Thymus (tissue), 11 donors: ENCODE measurements around the gene PZP. TPM values are rescaled to one million over a fixed set of nuclear protein-coding genes. Genes with fewer than 3 reads are reported as not detected.

Experiments used
- DNase-seq, 9 donors: peaks; one replicate each; pipeline ENCODE4 v3.0.0-alpha.2; 2013; ENCODE audit warnings: low spot score in 9 of 9, low read depth in 6 of 9, missing footprints in 1 of 9
- H3K27ac ChIP-seq, 2 donors: one replicate each; pipeline ENCODE4 v1.5.1; 2013; ENCODE audit warnings: control low read depth in 1 of 2, low read depth in 1 of 2, low read length in 1 of 2, mild to moderate bottlenecking in 1 of 2, moderate library complexity in 1 of 2
- H3K27me3 ChIP-seq, 2 donors: one replicate each; pipeline ENCODE4 v1.5.1; 2013; ENCODE audit warnings: low read length in 1 of 2; ENCODE audit not compliant: control insufficient read depth in 2 of 2, insufficient read depth in 1 of 2
- H3K36me3 ChIP-seq, 2 donors: one replicate each; pipeline ENCODE4 v1.5.1; 2013; ENCODE audit warnings: low read length in 1 of 2, mild to moderate bottlenecking in 1 of 2, moderate library complexity in 1 of 2; ENCODE audit not compliant: control insufficient read depth in 2 of 2, insufficient read depth in 2 of 2
- H3K4me1 ChIP-seq, 2 donors: one replicate each; pipeline ENCODE4 v1.5.1; 2013; ENCODE audit warnings: low read length in 2 of 2; ENCODE audit not compliant: control insufficient read depth in 2 of 2, insufficient read depth in 2 of 2
- H3K4me3 ChIP-seq, 2 donors: one replicate each; pipeline ENCODE4 v1.5.1; 2013; ENCODE audit warnings: low read length in 2 of 2, control low read depth in 1 of 2, mild to moderate bottlenecking in 1 of 2
- H3K9me3 ChIP-seq, 2 donors: one replicate each; pipeline ENCODE4 v1.5.1; 2013; ENCODE audit warnings: low read length in 1 of 2, mild to moderate bottlenecking in 1 of 2; ENCODE audit not compliant: control insufficient read depth in 2 of 2, insufficient read depth in 1 of 2
- WGBS: extraction: QIAGEN DNeasy Blood & Tissue Kit; methylation state at CpG from one replicate; pipeline ENCODE4 v1.1.7; 2013; 5-methylcytosine and 5-hydroxymethylcytosine counted together
- polyA plus RNA-seq: library from polyadenylated mRNA; stranded (reverse); fragments of 200-250 nt; gene quantifications from one replicate; pipeline ENCODE4 v1.2.3, GENCODE V29; 2013
- total RNA-seq: library from RNA; stranded (reverse); fragments of 120-200 nt; gene quantifications from one replicate; pipeline ENCODE4 v1.2.4, GENCODE V29; 2013
- donor health status: healthy.

PZP gene
- total and polyA plus RNA-seq, 2 donors, result 0.14 to 0.21 TPM

GRCh38 chr12:9135903-9136310, 72.3 kb downstream of the PZP start:
- Histone ChIP-seq H3K27ac (no peak overlapping the region), H3K9me3 (no peaks in the 10 kb centered on the region), H3K4me3 (no peak overlapping the region), H3K27me3 (no peaks in the 10 kb centered on the region), H3K36me3 (no peaks in the 10 kb centered on the region), H3K4me1 (no peaks in the 10 kb centered on the region)
- WGBS, result 99% methylated on average over 5 of the region's 5 CpGs
- no peak for DNase-seq

- Histone ChIP-seq H3K4me1 (no peaks in the 10 kb centered on the region), H3K4me3 (no peak overlapping the region), H3K27me3 (no peaks in the 10 kb centered on the region), H3K36me3 (no peaks in the 10 kb centered on the region), H3K9me3 (no peaks in the 10 kb centered on the region), H3K27ac (no peak overlapping the region)
- peak in 2 of 9 donors; percentile 15 to 19 for DNase-seq
- 98% methylated on average over 16 of the region's 16 CpGs for WGBS
These were observed 73.1 kb downstream of the PZP start for GRCh38 chr12:9134981-9135628.

- Histone ChIP-seq H3K27ac (no peak overlapping the region), H3K36me3 (no peaks in the 10 kb centered on the region), H3K4me1 (no peaks in the 10 kb centered on the region), H3K9me3 (peaks cover 0 to 1% of the 10 kb centered on the region in 2 donors), H3K27me3 (no peaks in the 10 kb centered on the region), H3K4me3 (no peak overlapping the region)
- DNase-seq, result no peak
- WGBS, result 49% methylated on average over 1 of the region's 1 CpG
These were observed 74.8 kb downstream of the PZP start for GRCh38 chr12:9133216-9133916.

- 94% methylated on average over 1 of the region's 1 CpG for WGBS
These were observed 76.1 kb downstream of the PZP start for GRCh38 chr12:9132008-9132535.

GRCh38 chr12:9130244-9130643, 78.0 kb downstream of the PZP start:
- no peaks in the 10 kb centered on the region for H3K36me3 ChIP-seq
- H3K27ac ChIP-seq, result no peak overlapping the region
- H3K27me3 ChIP-seq, result no peaks in the 10 kb centered on the region
- 48% methylated on average over 2 of the region's 2 CpGs for WGBS
- no peak for DNase-seq
- H3K4me3 ChIP-seq, result no peak overlapping the region
- H3K4me1 ChIP-seq, result no peaks in the 10 kb centered on the region
- peaks cover 0 to 9% of the 10 kb centered on the region in 2 donors for H3K9me3 ChIP-seq

More at GRCh38 chr12:9132008-9132535, 76.1 kb downstream of the PZP start:
- Histone ChIP-seq H3K4me3 (no peak overlapping the region), H3K27ac (no peak overlapping the region), H3K36me3 (no peaks in the 10 kb centered on the region), H3K27me3 (no peaks in the 10 kb centered on the region), H3K4me1 (no peaks in the 10 kb centered on the region), H3K9me3 (peaks cover 0 to 9% of the 10 kb centered on the region in 2 donors)
- DNase-seq, result no peak

- Histone ChIP-seq H3K36me3 (no peaks in the 10 kb centered on the region), H3K27ac (no peak overlapping the region), H3K9me3 (peaks cover 0 to 9% of the 10 kb centered on the region in 2 donors), H3K4me3 (no peak overlapping the region), H3K27me3 (no peaks in the 10 kb centered on the region), H3K4me1 (no peaks in the 10 kb centered on the region)
- 98% methylated on average over 36 of the region's 36 CpGs for WGBS
- DNase-seq, result no peak
These were observed 80.1 kb downstream of the PZP start for GRCh38 chr12:9127936-9128663.

GRCh38 chr12:9127484-9127883, 80.7 kb downstream of the PZP start:
- 98% methylated on average over 21 of the region's 21 CpGs for WGBS
- no peak overlapping the region for H3K4me3 ChIP-seq
- H3K27ac ChIP-seq, result no peak overlapping the region
- no peaks in the 10 kb centered on the region for H3K36me3 ChIP-seq
- H3K9me3 ChIP-seq, result peaks cover 0 to 9% of the 10 kb centered on the region in 2 donors
- no peaks in the 10 kb centered on the region for H3K4me1 ChIP-seq
- H3K27me3 ChIP-seq, result no peaks in the 10 kb centered on the region
- no peak for DNase-seq

GRCh38 chr12:9124383-9125031, 83.7 kb downstream of the PZP start:
- Histone ChIP-seq H3K27me3 (no peaks in the 10 kb centered on the region), H3K4me3 (no peak overlapping the region), H3K36me3 (no peaks in the 10 kb centered on the region), H3K9me3 (peaks cover 0 to 9% of the 10 kb centered on the region in 2 donors), H3K4me1 (no peaks in the 10 kb centered on the region), H3K27ac (no peak overlapping the region)
- 97% methylated on average over 16 of the region's 16 CpGs for WGBS
- no peak for DNase-seq
